Left lobe of liver (tissue), 2 donors: Measurements from ENCODE around the gene SYCE3. TPM values are rescaled to one million over a fixed set of nuclear protein-coding genes. Genes with fewer than 3 reads are reported as not detected.

Experiments
- ATAC-seq: fragments of 200-7000 bp; cut with Tn5 transposase; one replicate; pipeline ENCODE4 v1.9.1; 2020; ENCODE audit warnings: mild to moderate bottlenecking, moderate library complexity
- DNase-seq: peaks from one replicate; pipeline ENCODE4 v3.0.0-alpha.2; 2020; ENCODE audit warnings: low spot score
- total RNA-seq: library from RNA; stranded (reverse); gene quantifications from one replicate; pipeline ENCODE4 v1.2.1, GENCODE V29; 2021
- donor health status: DM: no; HTN: no; CAD: no; lungs with moderate emphysema.
- donor health status: DM: no; HTN: yes; CAD: no.

The SYCE3 gene
- total RNA-seq, 1 donor from 2014 or later: 0.45 TPM

- DNase-seq: no peak
- ATAC-seq: no peak
Measured at GRCh38 chr22:50504369-50505211, 58.1 kb downstream of the SYCE3 start.

GRCh38 chr22:50503475-50504145 is 59.1 kb downstream of the SYCE3 start:
- ATAC-seq (no peak), DNase-seq (no peak)

- no peak for ATAC-seq
- no peak for DNase-seq
Measured at GRCh38 chr22:50502628-50503474, 59.9 kb downstream of the SYCE3 start.

DNA sequence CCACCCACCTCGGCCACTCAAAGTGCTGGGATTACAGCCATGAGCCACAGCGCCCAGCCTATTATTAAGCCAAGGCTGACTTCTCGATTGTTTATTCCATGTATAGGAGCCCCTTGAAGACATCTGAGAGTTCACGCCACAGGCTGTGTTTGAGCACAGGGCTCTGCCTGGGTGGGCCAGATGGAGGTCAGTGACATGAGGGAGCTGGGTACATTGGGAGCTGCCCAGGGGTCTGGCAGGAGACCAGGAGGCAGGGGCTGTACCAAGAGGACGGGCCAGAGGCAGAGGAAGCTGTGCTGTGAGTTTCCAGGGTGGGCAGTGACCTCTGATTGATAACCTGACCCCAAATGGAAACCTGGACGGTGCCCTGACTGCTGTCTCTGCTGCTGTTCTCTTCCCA is 60.6 kb downstream of the SYCE3 start:
- ATAC-seq (no peak), DNase-seq (no peak)

Other genes with a start within 250 kb of the SYCE3 start
- gene DENND6B, start 235.9 kb downstream of the SYCE3 start, total RNA-seq: 1.8 TPM
- gene PPP6R2, start 219.6 kb downstream of the SYCE3 start, total RNA-seq: 65.4 TPM
- gene SBF1, start 87.9 kb downstream of the SYCE3 start, total RNA-seq: 31.2 TPM
- 1.3 TPM for gene ADM2, start 81.4 kb downstream of the SYCE3 start, total RNA-seq
- gene MIOX, start 76.1 kb downstream of the SYCE3 start, total RNA-seq: not detected
- 50.2 TPM for gene LMF2, start 55.2 kb downstream of the SYCE3 start, total RNA-seq
- 18.8 TPM for gene NCAPH2, start 54.7 kb downstream of the SYCE3 start, total RNA-seq
- gene SCO2, start 37.3 kb downstream of the SYCE3 start, total RNA-seq: not detected
- gene TYMP, start 32.9 kb downstream of the SYCE3 start, total RNA-seq: 80.0 TPM
- 0.05 TPM for gene KLHDC7B, start 17.0 kb downstream of the SYCE3 start, total RNA-seq
- gene CPT1B, start 15.5 kb upstream of the SYCE3 start, total RNA-seq: 24.7 TPM
- 32.6 TPM for gene CHKB, start 19.9 kb upstream of the SYCE3 start, total RNA-seq
- gene MAPK8IP2, start 37.9 kb upstream of the SYCE3 start, total RNA-seq: 0.53 TPM
- gene ARSA, start 65.2 kb upstream of the SYCE3 start, total RNA-seq: 49.0 TPM
- gene SHANK3, start 109.9 kb upstream of the SYCE3 start, total RNA-seq: 22.8 TPM
- 0.83 TPM for gene ACR, start 175.3 kb upstream of the SYCE3 start, total RNA-seq
- 11.1 TPM for gene RABL2B, start 220.7 kb upstream of the SYCE3 start, total RNA-seq